COLO668 (cell line): ENCODE measurements around the gene CSTF2.
"Not testable (repeated sequence)": the region's sequence is repeated elsewhere in the genome, so short reads cannot be mapped to it uniquely, and the experiment has no call there.

Source experiments
- DNase-seq: peaks from one replicate; lab custom pipeline; 2025; ENCODE audit not compliant: unreplicated experiment; lab: John Stamatoyannopoulos, UW

The CSTF2 gene

DNA sequence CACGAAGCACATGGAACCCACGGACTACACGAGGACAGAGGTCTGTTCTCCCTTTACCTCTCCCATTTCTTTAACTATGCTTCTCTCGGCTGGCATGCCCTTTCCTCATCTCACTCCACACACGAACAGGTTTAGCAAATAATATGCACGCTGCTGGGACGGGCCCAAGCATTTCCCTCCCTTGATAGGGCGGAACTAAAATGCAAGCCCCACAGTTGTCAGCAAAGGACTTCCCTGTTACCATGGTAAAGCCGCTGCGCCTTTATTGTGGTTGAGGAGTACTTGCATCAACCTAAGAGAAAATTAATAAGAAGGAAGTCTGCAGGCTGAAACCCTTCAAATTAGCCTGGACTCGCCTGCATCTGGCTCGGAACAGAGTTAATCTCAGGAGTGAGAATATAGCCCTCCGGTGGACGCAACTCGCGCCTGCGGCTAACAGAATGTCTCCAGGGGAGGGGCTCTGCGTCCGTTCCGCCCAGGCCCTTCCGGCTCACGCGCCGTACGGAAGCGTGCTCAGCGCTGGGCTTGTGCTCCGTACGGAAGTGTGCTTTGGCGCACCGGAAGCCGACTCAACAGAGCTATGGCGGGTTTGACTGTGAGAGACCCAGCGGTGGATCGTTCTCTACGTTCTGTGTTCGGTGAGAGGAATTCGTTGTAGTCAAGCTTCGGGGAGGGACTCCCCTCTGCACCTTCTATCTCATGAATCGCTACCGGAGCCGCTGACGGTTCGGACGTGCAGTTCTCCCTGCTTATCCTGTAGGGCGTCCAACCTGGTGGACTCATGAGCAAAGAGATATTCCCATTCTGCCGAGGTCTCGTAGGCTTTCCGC is at the start of gene CSTF2:
Gene CSTF2 (plus strand): TSS at position 555 of the 830 bp plus-strand sequence. CDS start 26 bp downstream, at position 581.
- peak; percentile 87 for DNase-seq

DNA sequence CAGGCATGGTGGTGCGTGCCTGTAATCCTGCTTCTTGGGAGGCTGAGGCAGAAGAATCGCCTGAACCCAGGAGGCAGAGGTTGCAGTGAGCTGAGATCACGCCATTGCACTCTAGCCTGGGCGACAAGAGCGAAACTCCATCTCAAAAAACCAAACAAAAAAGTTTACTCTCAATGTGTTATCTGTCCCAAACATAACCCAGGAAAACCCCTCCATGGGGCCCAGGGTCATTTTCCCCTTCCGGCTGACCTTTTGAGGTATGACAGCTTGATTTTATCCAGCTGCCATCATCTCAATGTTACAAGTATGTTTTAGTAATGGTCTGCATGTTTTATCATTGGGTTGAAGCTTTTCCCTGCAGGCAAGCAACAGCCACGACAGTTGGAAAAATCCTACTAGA is 23.8 kb upstream of the CSTF2 start:
- not testable (repeated sequence) for DNase-seq

- DNase-seq, result no peak
Measured at GRCh38 chrX:100797359-100797758, 22.8 kb upstream of the CSTF2 start.

DNA sequence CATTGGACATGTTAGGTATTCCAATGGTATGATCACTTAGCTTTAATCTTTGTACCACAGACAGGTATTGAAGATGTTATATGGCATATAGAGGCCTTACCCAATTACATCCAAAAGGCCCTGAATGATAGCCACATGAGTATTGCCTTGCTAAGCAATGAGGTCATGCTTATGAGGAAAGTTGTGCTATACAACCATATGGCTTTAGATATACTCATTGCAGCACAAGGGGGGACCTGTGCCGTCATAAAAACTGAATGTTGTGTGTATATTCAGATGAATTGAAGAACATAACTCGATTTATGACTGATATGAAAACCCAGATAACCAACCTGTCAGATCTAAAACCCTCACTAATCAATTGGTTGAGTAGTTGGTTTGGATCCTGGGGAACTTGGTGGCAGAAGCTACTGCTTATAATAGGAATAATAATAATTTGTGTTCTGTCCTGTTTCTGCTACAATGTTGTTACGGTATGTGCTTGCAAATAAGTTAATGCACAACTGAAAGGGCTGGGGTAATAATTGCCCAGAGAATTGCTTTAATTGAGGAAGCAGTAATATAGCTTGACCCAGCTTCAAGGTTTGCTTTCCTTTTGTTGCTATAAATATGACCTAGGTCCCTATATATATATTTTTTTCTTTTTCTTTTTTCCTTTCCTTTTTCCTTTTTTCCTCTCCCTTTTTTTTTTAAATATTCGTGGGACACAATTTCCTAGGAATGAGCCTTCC is 21.5 kb upstream of the CSTF2 start:
- no peak for DNase-seq

DNA sequence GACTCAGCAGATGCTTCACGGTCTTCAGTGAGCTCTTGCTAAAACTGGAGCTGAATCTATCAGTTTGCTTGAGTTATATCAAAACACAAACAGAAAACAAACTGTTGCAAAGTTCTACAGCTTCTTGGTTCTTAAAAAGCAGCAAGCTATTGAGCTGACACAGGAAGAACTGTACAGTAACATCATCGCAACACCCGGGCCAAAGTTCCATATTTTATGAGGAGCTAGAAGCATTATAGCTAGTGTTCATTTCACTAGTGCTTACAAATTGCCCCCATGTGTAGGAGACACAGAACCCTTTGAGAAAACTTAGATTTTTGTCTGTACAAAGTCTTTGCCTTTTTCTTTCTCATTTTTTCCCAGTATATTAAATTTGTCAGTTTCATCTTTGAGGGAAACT is 17.3 kb upstream of the CSTF2 start:
- no peak for DNase-seq

- DNase-seq, result no peak
Measured at GRCh38 chrX:100804780-100805179, 15.4 kb upstream of the CSTF2 start.

- DNase-seq, result not testable (repeated sequence)
Measured at GRCh38 chrX:100808265-100808664, 11.9 kb upstream of the CSTF2 start.

GRCh38 chrX:100812216-100813158 is 7.7 kb upstream of the CSTF2 start:
- no peak for DNase-seq

GRCh38 chrX:100817340-100817739 is 2.9 kb upstream of the CSTF2 start:
- DNase-seq, result no peak

DNA sequence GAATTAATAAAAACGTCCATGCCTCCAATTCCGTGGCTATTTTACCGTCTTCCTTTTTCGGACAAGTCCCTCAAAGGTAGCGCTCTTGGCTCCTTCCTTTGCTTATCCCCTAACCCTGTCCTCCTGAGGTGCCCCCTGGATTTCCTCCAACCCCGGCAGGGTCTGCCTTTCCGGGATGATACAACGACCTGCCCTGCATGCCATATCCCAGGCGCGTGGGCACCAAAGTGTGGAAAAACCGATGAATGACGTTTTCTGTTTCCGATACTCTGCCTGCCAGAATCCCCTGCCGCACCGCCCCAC is 706 bp upstream of the CSTF2 start:
- no peak for DNase-seq

DNA sequence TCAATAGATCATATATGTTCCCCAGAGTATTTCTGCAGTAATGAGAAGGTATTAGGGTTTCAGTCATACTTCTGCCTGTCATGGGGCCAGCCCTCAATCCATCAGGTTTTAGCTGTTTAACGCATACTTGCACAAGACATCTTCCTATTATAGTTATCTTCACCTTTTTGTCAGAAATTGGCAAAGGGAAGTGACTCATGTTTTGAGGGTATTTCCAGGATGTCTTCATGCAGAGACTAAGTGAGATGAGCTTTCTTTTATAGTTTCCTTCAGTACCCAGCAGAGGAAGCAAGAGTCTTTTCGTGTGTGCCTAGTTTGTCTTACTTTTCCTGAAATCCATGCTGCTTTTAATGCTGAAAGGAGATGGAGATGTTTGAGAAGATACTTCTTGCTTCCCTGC is 9.5 kb downstream of the CSTF2 start:
- DNase-seq, result no peak

GRCh38 chrX:100830143-100830542 is 10.0 kb downstream of the CSTF2 start:
- no peak for DNase-seq

GRCh38 chrX:100830547-100830946 is 10.4 kb downstream of the CSTF2 start:
- no peak for DNase-seq

GRCh38 chrX:100831219-100831946 is 11.2 kb downstream of the CSTF2 start:
- no peak for DNase-seq

- DNase-seq, result no peak
Measured at GRCh38 chrX:100850317-100850716, 30.1 kb downstream of the CSTF2 start.

GRCh38 chrX:100852810-100853209 is 32.6 kb downstream of the CSTF2 start:
- DNase-seq, result no peak

DNA sequence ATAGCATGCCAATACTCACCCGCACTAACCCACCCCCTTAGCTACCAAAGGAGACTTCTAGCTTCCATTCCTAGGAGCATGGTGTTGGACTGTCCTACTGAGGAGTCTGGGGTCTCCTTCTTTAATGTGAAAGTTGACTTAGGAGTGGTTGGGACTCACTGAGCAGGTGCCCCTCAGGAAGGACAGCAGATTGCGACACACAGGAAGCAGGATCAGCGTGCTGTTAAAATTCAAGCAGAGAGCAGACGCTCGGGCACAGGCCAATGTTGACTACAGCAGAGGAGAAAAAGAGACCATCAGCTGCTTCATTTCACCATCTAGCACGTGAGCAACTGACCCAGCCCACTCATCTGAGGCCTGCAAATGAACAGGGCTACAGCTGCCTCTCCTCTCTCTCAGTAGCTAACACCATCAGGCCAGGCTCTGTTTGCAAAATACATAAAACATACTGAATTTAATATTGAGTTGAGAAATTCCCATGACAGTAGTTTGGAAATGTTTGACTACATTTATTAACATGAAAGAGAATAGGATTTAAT is 43.2 kb downstream of the CSTF2 start:
- DNase-seq, result no peak

GRCh38 chrX:100864657-100865391 is 44.6 kb downstream of the CSTF2 start:
- DNase-seq, result no peak

DNA sequence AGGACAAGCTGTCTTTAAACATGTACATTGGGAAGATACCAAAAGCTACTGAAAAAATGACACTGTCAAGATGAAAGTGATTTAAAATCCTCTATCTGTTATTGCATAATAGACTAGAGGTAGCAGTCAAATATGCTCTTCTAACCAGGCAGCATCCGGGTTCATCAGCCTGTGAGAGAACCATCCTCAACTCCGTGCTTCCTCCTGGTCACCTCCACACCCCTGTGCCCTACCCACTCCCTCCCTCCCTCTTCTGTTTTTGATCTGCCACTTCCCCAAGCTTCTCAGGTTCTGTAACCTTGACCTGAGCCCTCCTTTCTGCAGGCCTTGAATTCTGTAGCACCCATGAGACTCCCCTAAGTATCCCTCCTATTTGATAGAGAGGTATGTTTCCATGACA is 48.1 kb downstream of the CSTF2 start:
- DNase-seq, result no peak

GRCh38 chrX:100870527-100870926 is 50.3 kb downstream of the CSTF2 start:
- DNase-seq, result no peak
